Measurements from ENCODE around the gene P2RX7.

The P2RX7 gene

GRCh38 chr12:121167951-121168350 lies 35.3 kb downstream of the P2RX7 start:
- H3K4me3 ChIP-seq (ENCODE audit: low read depth, low read length): no peak overlapping the region
- no peak for TF ChIP-seq CTCF (IDR thresholded peaks at IDR 0.05; ENCODE audit: insufficient read depth, low read depth, low read length, missing control alignments)
- no peak for DNase-seq (ENCODE audit: low read depth)

- H3K4me3 ChIP-seq (ENCODE audit: low read depth, low read length): no peak overlapping the region
- no peak for TF ChIP-seq CTCF (IDR thresholded peaks at IDR 0.05; ENCODE audit: insufficient read depth, low read depth, low read length, missing control alignments)
Measured at GRCh38 chr12:121170151-121170550, 37.5 kb downstream of the P2RX7 start.

GRCh38 chr12:121170611-121171260 lies 38.1 kb downstream of the P2RX7 start:
- no peak for TF ChIP-seq CTCF (IDR thresholded peaks at IDR 0.05; ENCODE audit: insufficient read depth, low read depth, low read length, missing control alignments)
- DNase-seq (ENCODE audit: low read depth): no peak
- no peak overlapping the region for H3K4me3 ChIP-seq (ENCODE audit: low read depth, low read length)

More at GRCh38 chr12:121170151-121170550, 37.5 kb downstream of the P2RX7 start:
- DNase-seq (ENCODE audit: low read depth): no peak

- TF ChIP-seq CTCF (IDR thresholded peaks at IDR 0.05; ENCODE audit: insufficient read depth, low read depth, low read length, missing control alignments): no peak
- no peak overlapping the region for H3K4me3 ChIP-seq (ENCODE audit: low read depth, low read length)
- no peak for DNase-seq (ENCODE audit: low read depth)
Measured at GRCh38 chr12:121172145-121172544, 39.5 kb downstream of the P2RX7 start.

- TF ChIP-seq CTCF (IDR thresholded peaks at IDR 0.05; ENCODE audit: insufficient read depth, low read depth, low read length, missing control alignments): no peak
- peak; percentile 37 for DNase-seq (ENCODE audit: low read depth)
- no peak overlapping the region for H3K4me3 ChIP-seq (ENCODE audit: low read depth, low read length)
Measured at GRCh38 chr12:121175383-121176119, 42.9 kb downstream of the P2RX7 start.

GRCh38 chr12:121176826-121177529 lies 44.3 kb downstream of the P2RX7 start:
- no peak for DNase-seq (ENCODE audit: low read depth)
- TF ChIP-seq CTCF (IDR thresholded peaks at IDR 0.05; ENCODE audit: insufficient read depth, low read depth, low read length, missing control alignments): no peak
- H3K4me3 ChIP-seq (ENCODE audit: low read depth, low read length): no peak overlapping the region
